ENCODE results near the gene TNK2.

The TNK2 gene

GRCh38 chr3:195882002-195882441, 26.3 kb downstream of the TNK2 start:
- H3K27me3 ChIP-seq (ENCODE audit: insufficient read depth, low read length) = no peaks in the 10 kb centered on the region
- H3K4me1 ChIP-seq (ENCODE audit: insufficient read depth, low read length) = no peaks in the 10 kb centered on the region
- peaks cover 5% of the 10 kb centered on the region for H3K36me3 ChIP-seq (ENCODE audit: insufficient read depth, low read length)
- no peak overlapping the region for H2AFZ ChIP-seq (ENCODE audit: low read depth, low read length)
- no peak overlapping the region for H3K4me3 ChIP-seq (ENCODE audit: low read length)
- no peaks in the 10 kb centered on the region for H3K9me3 ChIP-seq (ENCODE audit: low read length)

GRCh38 chr3:195881276-195881988, 26.9 kb downstream of the TNK2 start:
- no peaks in the 10 kb centered on the region for H3K4me1 ChIP-seq (ENCODE audit: insufficient read depth, low read length)
- H3K9me3 ChIP-seq (ENCODE audit: low read length) = no peaks in the 10 kb centered on the region
- peaks cover 9% of the 10 kb centered on the region for H3K36me3 ChIP-seq (ENCODE audit: insufficient read depth, low read length)
- no peak overlapping the region for H2AFZ ChIP-seq (ENCODE audit: low read depth, low read length)
- no peaks in the 10 kb centered on the region for H3K27me3 ChIP-seq (ENCODE audit: insufficient read depth, low read length)
- H3K4me3 ChIP-seq (ENCODE audit: low read length) = no peak overlapping the region

GRCh38 chr3:195880037-195880431, 28.3 kb downstream of the TNK2 start:
- H3K4me3 ChIP-seq (ENCODE audit: low read length) = no peak overlapping the region
- no peaks in the 10 kb centered on the region for H3K27me3 ChIP-seq (ENCODE audit: insufficient read depth, low read length)
- peaks cover 10% of the 10 kb centered on the region for H3K36me3 ChIP-seq (ENCODE audit: insufficient read depth, low read length)
- no peak overlapping the region for H2AFZ ChIP-seq (ENCODE audit: low read depth, low read length)
- no peaks in the 10 kb centered on the region for H3K9me3 ChIP-seq (ENCODE audit: low read length)
- no peaks in the 10 kb centered on the region for H3K4me1 ChIP-seq (ENCODE audit: insufficient read depth, low read length)

GRCh38 chr3:195879416-195880036, 28.8 kb downstream of the TNK2 start:
- Histone ChIP-seq H3K9me3 (ENCODE audit: low read length) (no peaks in the 10 kb centered on the region), H3K27me3 (ENCODE audit: insufficient read depth, low read length) (no peaks in the 10 kb centered on the region), H3K36me3 (ENCODE audit: insufficient read depth, low read length) (peaks cover 10% of the 10 kb centered on the region)

GRCh38 chr3:195878424-195879274, 29.7 kb downstream of the TNK2 start:
- H3K4me3 ChIP-seq (ENCODE audit: low read length) = no peak overlapping the region
- H3K9me3 ChIP-seq (ENCODE audit: low read length) = no peaks in the 10 kb centered on the region
- H3K4me1 ChIP-seq (ENCODE audit: insufficient read depth, low read length) = no peaks in the 10 kb centered on the region
- H3K36me3 ChIP-seq (ENCODE audit: insufficient read depth, low read length) = peaks cover 10% of the 10 kb centered on the region
- H3K27me3 ChIP-seq (ENCODE audit: insufficient read depth, low read length) = no peaks in the 10 kb centered on the region
- H2AFZ ChIP-seq (ENCODE audit: low read depth, low read length) = no peak overlapping the region

More at GRCh38 chr3:195879416-195880036, 28.8 kb downstream of the TNK2 start:
- no peak overlapping the region for H3K4me3 ChIP-seq (ENCODE audit: low read length)
- H3K4me1 ChIP-seq (ENCODE audit: insufficient read depth, low read length) = no peaks in the 10 kb centered on the region
- no peak overlapping the region for H2AFZ ChIP-seq (ENCODE audit: low read depth, low read length)

DNA sequence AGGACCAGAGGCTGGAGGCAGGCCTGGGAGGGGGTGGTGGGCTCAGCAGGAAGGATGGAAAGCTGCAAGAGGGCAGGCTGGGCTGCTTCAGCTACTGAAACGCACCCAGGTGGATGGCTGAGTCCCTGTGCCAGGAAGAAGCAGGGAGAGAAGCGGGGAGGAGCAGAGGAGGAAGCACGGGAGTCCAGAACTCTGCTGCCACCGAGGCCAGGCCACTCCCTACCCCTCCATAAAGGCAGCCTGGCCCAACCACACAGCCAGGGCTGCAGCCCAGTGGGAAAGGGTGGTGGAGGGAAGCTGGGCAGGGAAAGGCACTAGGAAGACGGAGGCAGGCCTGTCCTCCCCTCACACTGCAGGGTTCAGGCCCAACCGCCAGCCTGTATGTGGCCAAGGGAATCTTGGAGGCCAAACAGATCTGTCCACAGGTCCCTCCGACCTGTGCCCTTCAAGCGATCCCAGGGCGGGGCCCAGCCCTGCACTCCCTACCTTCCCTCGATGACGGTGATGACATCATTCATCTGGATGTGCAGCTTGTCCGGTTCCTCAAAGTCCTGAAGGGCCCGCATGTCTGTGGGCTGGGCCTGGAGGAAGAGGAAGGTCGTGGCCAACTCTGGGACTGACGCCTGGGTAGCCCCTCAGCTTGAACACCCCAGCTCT, 30.5 kb downstream of the TNK2 start:
- Histone ChIP-seq H3K36me3 (ENCODE audit: insufficient read depth, low read length) (peaks cover 8% of the 10 kb centered on the region), H2AFZ (ENCODE audit: low read depth, low read length) (no peak overlapping the region)

DNA sequence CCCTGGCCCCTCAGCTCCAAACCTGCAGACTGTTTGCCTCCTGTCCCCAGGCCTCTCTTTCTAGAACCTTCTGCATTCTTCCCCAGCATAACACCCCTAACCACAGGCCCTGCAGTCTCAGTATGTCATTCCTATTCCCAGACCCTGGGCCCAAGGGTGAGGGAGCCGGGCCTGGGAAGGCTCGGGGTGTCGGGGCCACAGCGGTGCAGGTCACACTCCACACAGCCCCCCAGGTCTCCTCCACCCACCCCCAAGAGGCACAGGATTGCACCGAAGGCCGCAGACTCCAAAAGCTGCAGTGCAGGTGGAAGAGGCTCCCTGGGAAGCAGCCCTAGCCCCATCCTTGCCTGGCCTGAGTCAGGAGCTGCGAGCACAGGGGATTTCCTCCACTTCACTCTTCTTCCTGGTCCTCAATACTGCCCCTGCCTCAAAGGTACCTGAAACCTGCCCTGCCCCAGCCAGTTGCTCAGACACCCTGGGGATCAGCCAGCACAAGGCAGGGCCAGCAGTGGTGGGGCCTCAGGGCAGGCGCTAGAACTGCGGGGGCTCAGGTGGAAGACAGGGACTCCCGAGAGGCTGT, 31.1 kb downstream of the TNK2 start:
- H3K4me1 ChIP-seq (ENCODE audit: insufficient read depth, low read length) = no peaks in the 10 kb centered on the region
- peaks cover 9% of the 10 kb centered on the region for H3K36me3 ChIP-seq (ENCODE audit: insufficient read depth, low read length)
- H3K9me3 ChIP-seq (ENCODE audit: low read length) = peaks cover 1% of the 10 kb centered on the region
- H2AFZ ChIP-seq (ENCODE audit: low read depth, low read length) = no peak overlapping the region
- H3K4me3 ChIP-seq (ENCODE audit: low read length) = no peak overlapping the region
- no peaks in the 10 kb centered on the region for H3K27me3 ChIP-seq (ENCODE audit: insufficient read depth, low read length)

More for the DNA sequence above, 30.5 kb downstream of the TNK2 start:
- Histone ChIP-seq H3K4me1 (ENCODE audit: insufficient read depth, low read length) (no peaks in the 10 kb centered on the region), H3K9me3 (ENCODE audit: low read length) (no peaks in the 10 kb centered on the region), H3K4me3 (ENCODE audit: low read length) (no peak overlapping the region), H3K27me3 (ENCODE audit: insufficient read depth, low read length) (no peaks in the 10 kb centered on the region)

- Histone ChIP-seq H3K4me1 (ENCODE audit: insufficient read depth, low read length) (no peaks in the 10 kb centered on the region), H3K9me3 (ENCODE audit: low read length) (peaks cover 2% of the 10 kb centered on the region), H3K4me3 (ENCODE audit: low read length) (no peak overlapping the region), H2AFZ (ENCODE audit: low read depth, low read length) (no peak overlapping the region), H3K27me3 (ENCODE audit: insufficient read depth, low read length) (no peaks in the 10 kb centered on the region), H3K36me3 (ENCODE audit: insufficient read depth, low read length) (peaks cover 13% of the 10 kb centered on the region)
Measured at GRCh38 chr3:195876297-195877064, 31.9 kb downstream of the TNK2 start.

DNA sequence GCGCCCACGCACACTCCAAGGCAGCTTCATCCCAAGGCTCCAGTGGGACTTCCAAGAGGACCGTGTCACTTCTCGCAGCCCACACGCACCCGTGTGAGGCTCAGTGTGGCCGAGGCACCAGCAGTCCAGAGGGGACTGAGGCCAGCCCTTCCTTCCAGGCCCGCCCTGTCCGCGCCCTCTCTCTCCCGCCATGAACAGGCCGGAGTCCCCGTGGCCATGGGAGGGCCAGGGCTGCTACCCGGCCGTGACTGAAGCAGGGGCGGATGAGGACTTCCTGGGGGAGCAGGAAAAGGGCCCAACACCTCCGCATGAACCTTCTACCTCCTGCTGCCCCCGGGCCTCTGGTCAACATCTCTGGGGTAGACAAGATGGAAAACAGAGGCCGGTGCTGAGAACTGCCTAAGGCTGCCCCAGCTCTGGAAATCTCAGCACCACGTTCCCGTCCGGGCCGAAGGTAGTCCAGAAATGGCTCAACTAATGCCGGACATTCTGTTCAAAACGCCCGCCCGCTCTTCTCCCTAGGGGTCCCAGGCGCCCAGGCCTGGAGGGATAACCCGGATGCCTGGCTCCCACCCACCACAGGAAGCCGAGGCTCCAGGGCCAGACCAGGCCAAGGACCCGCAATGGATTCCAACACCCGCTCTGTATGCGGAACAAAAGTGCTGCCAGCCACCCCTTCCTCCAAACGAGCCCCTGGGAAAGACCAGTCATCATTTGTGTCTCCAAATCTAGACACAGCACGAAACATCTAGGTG, 32.7 kb downstream of the TNK2 start:
- Histone ChIP-seq H2AFZ (ENCODE audit: low read depth, low read length) (no peak overlapping the region), H3K4me1 (ENCODE audit: insufficient read depth, low read length) (no peaks in the 10 kb centered on the region), H3K9me3 (ENCODE audit: low read length) (peaks cover 2% of the 10 kb centered on the region), H3K4me3 (ENCODE audit: low read length) (no peak overlapping the region), H3K36me3 (ENCODE audit: insufficient read depth, low read length) (peaks cover 13% of the 10 kb centered on the region), H3K27me3 (ENCODE audit: insufficient read depth, low read length) (no peaks in the 10 kb centered on the region)

- Histone ChIP-seq H3K27me3 (ENCODE audit: insufficient read depth, low read length) (no peaks in the 10 kb centered on the region), H2AFZ (ENCODE audit: low read depth, low read length) (no peak overlapping the region), H3K4me1 (ENCODE audit: insufficient read depth, low read length) (no peaks in the 10 kb centered on the region), H3K4me3 (ENCODE audit: low read length) (no peak overlapping the region), H3K9me3 (ENCODE audit: low read length) (peaks cover 2% of the 10 kb centered on the region), H3K36me3 (ENCODE audit: insufficient read depth, low read length) (peaks cover 18% of the 10 kb centered on the region)
Measured at GRCh38 chr3:195873971-195874370, 34.4 kb downstream of the TNK2 start.

- Histone ChIP-seq H3K36me3 (ENCODE audit: insufficient read depth, low read length) (peaks cover 21% of the 10 kb centered on the region), H3K9me3 (ENCODE audit: low read length) (peaks cover 2% of the 10 kb centered on the region), H3K27me3 (ENCODE audit: insufficient read depth, low read length) (no peaks in the 10 kb centered on the region), H3K4me1 (ENCODE audit: insufficient read depth, low read length) (no peaks in the 10 kb centered on the region), H3K4me3 (ENCODE audit: low read length) (no peak overlapping the region), H2AFZ (ENCODE audit: low read depth, low read length) (no peak overlapping the region)
Measured at GRCh38 chr3:195873281-195873887, 35.0 kb downstream of the TNK2 start.

Measured in neuron (in vitro differentiated cells).